ENCODE data around the gene LBHD2.
"Not testable (repeated sequence)": the region's sequence is repeated elsewhere in the genome, so short reads cannot be mapped to it uniquely, and the experiment has no call there.

The LBHD2 gene

GRCh38 chr14:103119527-103119926 is 35.5 kb downstream of the LBHD2 start:
- not testable (repeated sequence) for DNase-seq (ENCODE audit: low read depth)

GRCh38 chr14:103121121-103121845 is 37.3 kb downstream of the LBHD2 start:
- DNase-seq (ENCODE audit: low read depth), result no peak

- DNase-seq (ENCODE audit: low read depth), result peak; percentile 71
Observed at GRCh38 chr14:103121846-103122584, 38.0 kb downstream of the LBHD2 start.

GRCh38 chr14:103122585-103122946 is 38.6 kb downstream of the LBHD2 start:
- DNase-seq (ENCODE audit: low read depth), result no peak

GRCh38 chr14:103122947-103123633 is 39.1 kb downstream of the LBHD2 start, which contains the start of gene TNFAIP2:
TNFAIP2 (plus strand) TSS chr14:103123461; CDS start chr14:103126458, 2,997 bp downstream.
- DNase-seq (ENCODE audit: low read depth), result no peak

- DNase-seq (ENCODE audit: low read depth), result no peak
Observed at GRCh38 chr14:103123634-103124500, 39.9 kb downstream of the LBHD2 start.

- DNase-seq (ENCODE audit: low read depth), result no peak
Observed at GRCh38 chr14:103124501-103125001, 40.5 kb downstream of the LBHD2 start.

GRCh38 chr14:103125098-103126070 is 41.4 kb downstream of the LBHD2 start:
- DNase-seq (ENCODE audit: low read depth), result no peak

GRCh38 chr14:103126088-103126872 is 42.3 kb downstream of the LBHD2 start:
- no peak for DNase-seq (ENCODE audit: low read depth)

GRCh38 chr14:103126873-103127304 is 42.9 kb downstream of the LBHD2 start:
- DNase-seq (ENCODE audit: low read depth), result no peak

- no peak for DNase-seq (ENCODE audit: low read depth)
Observed at GRCh38 chr14:103127356-103127755, 43.3 kb downstream of the LBHD2 start.

GRCh38 chr14:103127861-103128598 is 44.0 kb downstream of the LBHD2 start:
- no peak for DNase-seq (ENCODE audit: low read depth)

GRCh38 chr14:103128631-103129300 is 44.8 kb downstream of the LBHD2 start:
- no peak for DNase-seq (ENCODE audit: low read depth)

GRCh38 chr14:103129301-103130016 is 45.4 kb downstream of the LBHD2 start:
- no peak for DNase-seq (ENCODE audit: low read depth)

- no peak for DNase-seq (ENCODE audit: low read depth)
Observed at GRCh38 chr14:103130017-103130764, 46.2 kb downstream of the LBHD2 start.

GRCh38 chr14:103130965-103131364 is 47.0 kb downstream of the LBHD2 start:
- peak; percentile 80 for DNase-seq (ENCODE audit: low read depth)

- DNase-seq (ENCODE audit: low read depth), result no peak
Observed at GRCh38 chr14:103131580-103131979, 47.6 kb downstream of the LBHD2 start.

Data from amniotic epithelial cell (primary cell).